ENCODE measurements around the gene TRAF3.

GRCh38 chr14:102809870-102810269 lies 32.6 kb downstream of the TRAF3 start:
- TF ChIP-seq CTCF (IDR thresholded peaks at IDR 0.05 in 4 of 5, conservative IDR thresholded peaks at IDR 0.05 in 1 of 5): no peak
- TF ChIP-seq POLR2A (IDR thresholded peaks at IDR 0.05): no peak
